Activated CD8-positive, alpha-beta memory T cell treated with anti-CD3 and anti-CD28 coated beads, Interleukin-2, amount 50 U/mL, for 24 hours (primary cell): ENCODE data around the gene KIF19.
"Not testable (repeated sequence)": the region's sequence is repeated elsewhere in the genome, so short reads cannot be mapped to it uniquely, and the experiment has no call there.

Experiments
- DNase-seq: peaks from one replicate; pipeline ENCODE4 v3.0.0-alpha.2; 2020; ENCODE audit errors: extremely low read depth

Gene KIF19

DNA sequence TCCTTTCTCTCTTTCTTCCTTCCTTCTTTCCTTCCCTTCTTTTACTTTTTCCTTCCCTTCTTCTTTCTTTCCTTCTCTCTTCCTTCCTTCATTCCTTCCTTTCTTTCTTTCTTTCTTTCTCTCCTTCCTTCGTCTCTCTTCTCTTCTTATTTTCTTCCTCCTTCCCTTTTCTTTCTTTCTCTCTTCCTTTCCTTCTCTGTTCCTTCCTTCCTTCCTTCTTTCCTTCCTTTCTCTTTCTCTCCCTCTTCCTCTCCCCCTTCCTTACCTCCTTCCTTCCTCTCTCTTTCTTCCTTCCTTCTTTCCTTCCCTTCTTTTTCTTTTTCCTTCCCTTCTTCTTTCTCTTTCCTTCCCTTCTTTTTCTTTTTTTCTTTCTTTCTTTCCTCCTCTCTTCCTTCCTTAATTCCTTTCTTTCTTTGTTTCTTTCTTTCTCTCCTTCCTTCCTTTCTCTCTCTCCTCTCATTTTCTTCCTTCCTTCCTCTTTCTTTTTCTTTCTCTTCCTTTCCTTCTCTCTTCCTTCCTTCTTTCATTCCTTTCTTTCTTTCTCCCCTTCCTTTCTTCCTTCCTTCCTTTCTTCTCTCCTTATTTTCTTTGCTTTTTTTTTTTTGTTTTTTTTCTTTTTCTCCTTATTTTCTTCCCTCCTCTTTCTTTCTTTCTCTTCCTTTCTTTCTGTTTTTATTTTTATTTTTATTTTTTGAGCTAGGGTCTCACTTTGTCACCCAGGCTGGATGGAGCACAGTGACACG lies 64.1 kb downstream of the KIF19 start:
- DNase-seq, result no peak

DNA sequence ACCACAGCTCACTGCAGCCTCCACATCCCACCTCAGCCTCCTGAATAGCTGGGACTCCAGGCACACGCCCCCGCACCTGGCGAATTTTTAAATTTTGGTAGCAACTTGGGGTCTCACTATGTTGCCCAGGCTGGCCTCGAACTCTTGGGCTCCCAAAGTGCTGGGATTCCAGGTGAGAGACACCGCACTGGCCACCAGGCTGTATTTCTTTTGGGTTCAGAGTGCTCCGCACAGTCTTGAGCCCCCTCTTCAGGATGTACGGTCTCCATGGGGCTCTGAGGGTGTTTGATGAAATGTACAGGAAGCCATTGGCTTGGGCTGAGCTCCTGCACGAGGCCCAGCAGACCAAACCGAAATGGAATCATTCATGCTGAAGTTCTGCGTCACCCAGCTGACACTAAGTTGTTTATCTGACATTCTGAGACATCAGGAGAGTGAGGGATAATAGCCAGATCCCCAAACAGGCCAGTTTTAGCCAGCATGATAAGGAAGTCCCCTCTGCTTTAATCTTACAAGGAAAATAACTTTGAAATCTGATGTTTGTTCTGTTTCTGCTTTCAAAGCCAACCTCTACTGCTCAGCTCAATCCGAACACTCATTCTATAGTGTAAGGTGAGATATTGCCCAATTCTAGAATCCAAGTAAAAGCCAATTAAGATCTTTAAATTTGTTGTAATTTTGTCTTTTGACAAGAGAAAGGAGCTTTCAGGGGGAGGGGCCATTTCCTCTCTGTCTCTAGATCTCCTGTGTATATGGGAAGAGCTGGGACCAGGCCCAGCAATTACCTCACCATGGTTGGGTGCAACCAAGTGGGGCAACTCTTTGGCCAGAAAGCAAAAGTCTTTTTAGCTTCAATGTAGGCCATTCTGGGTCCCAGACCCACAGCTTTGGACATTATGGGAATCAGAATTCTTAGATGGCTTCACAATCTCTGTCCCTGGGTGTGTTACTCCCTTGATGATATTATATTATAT lies 64.9 kb downstream of the KIF19 start:
- DNase-seq, result no peak

DNA sequence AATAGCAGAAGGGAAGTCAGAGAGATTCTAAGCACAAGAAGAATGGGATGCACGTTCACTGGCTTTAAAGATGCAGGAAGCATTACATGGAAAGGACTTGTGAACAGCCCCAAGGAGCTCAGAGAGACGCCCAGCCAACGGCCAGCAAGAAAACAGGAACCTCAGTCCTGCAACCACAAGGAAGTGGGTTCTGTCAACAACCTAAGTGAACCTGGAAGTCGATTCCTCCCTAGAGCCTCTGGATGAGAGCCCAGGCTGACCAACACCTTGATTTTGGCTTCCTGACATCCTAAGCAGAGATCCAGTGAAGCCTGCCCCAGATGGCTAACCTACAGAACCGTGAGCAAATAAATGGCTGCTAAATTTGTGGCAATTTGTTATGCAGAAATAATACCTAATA lies 65.7 kb downstream of the KIF19 start:
- DNase-seq, result no peak

DNA sequence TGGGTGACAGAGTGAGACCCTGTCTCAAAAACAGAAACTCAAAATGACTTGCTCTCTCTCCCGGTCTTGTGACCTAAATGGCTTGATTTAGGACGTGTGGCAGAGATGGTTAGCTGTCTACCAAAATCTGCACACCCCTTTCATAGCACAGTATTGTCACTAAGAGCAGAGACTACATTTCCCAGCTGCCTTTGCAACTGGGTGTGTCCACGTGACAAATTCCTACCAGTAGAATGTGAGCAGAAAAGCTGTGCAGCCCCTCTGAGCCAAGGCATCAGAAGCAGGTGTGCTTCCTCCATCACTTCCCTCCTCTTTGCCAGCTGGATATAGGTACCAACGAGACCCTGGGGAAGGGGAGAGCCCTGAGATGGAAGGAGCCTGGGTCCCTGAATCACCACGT lies 66.8 kb downstream of the KIF19 start:
- no peak for DNase-seq

DNA sequence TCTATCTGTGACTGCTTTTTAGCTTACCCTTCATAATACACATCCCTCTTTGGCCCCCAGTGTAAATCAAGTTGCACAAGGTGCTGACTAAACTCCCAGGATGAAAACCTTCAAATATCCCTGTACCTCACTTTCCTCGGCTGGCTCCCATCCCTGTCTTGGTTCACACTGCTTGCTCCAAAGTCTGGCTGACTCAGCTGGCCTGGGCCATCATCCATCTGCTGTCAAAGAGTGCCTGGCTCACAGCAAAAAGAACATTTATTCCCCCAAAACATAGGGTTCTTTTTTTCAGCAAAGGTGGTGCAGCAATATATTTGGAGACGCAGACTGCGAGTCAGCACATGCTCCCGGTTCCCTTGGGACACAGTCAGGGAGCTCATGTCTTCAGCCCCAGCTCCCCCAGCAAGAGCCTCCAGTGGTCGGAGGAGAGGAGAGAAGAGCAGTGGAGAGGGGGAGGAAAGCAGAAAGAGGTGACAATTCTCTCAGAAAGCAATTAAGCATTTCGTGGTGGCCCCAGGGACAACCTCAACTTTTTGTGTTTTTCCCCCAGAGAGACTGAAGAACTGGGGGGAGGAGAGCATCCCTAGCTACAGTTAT lies 67.4 kb downstream of the KIF19 start:
- no peak for DNase-seq

DNA sequence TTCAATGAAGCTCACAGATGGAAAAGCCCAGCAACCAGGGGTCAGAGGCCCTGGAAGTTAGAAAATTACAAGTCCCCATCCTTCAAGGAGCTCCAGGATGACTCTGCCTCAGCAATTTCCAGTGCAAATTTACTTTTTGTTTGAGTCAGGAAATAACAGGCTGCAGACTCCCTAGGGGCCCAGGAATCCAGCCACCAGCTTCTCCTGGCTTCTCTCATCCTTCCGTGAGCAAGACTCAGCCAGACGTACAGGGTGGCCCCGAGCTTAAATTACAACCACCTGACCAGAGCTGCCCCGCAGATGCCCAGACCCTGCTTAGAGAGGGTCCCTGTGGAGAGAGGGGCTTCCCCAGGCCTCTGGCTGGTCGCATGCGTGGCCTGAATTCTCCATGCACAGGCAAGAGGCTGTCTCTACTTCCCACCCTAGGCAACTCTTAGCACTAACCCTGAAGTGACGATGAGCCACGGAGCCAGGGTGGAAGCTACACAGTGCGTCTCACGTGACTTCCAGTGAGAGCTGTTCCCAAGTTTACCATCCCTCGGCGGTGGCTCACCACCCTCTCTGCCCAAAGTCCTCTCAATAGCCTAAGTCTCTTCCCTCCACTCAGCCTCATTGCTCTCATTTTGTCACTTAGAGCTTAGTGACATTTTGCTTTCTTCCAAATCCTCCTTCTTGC lies 68.4 kb downstream of the KIF19 start:
- no peak for DNase-seq

DNA sequence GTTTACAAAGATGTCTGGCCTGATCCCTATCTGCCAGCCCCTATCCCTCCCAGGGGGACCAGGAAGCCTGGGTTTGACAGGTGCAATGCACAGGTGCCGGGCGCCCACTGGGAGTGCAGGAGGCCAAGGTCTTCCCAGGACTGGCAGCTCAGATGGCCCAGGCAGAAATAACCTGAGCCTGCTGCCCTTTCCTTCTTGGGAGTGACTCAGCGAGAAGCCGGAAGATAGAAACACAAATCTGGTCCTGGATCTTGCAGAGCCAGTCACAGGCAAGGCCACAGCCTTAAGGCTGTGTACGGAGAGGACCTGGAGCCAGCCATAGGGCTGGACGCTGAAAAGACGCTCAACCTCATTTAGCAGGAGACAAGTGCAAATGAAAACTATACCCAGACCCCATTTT lies 69.0 kb downstream of the KIF19 start:
- DNase-seq, result no peak

DNA sequence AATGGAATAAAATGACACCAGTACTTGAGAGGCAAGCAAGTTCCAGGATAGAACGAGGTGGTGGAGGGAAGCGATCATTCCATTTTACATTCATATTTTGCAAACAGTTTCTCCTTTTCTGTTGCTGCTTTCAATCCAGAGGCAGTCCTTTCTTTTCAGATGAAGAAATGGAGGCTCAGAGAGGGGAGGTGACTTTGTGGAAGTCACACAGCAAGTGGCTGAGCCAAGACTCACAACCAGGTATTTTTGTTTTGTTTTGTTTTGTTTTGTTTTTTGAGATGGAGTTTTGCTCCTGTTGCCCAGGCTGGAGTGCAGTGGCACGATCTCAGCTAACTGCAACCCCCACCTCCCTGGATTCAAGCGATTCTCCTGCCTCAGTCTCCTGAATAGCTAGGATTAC lies 70.5 kb downstream of the KIF19 start:
- no peak for DNase-seq

DNA sequence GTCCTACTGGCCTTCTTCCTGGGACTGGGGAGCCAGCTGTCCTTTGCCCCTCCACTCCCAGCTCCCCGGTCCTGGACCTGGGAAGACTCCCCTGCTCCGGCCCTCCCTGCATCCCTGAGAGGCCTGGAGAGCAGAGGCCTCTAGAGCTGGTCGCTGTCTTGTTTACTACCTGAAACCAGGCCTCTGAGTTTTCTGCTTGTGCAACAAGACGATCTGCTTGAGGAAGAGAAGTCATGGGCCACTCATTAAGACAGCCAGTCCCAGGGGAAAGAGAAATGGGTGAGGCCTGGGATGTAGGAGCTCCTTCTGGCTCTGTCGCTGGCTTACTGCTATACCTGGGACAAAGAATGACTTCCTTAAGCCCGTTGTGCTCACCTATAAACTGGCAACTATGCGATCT lies 76.0 kb downstream of the KIF19 start:
- DNase-seq, result no peak

DNA sequence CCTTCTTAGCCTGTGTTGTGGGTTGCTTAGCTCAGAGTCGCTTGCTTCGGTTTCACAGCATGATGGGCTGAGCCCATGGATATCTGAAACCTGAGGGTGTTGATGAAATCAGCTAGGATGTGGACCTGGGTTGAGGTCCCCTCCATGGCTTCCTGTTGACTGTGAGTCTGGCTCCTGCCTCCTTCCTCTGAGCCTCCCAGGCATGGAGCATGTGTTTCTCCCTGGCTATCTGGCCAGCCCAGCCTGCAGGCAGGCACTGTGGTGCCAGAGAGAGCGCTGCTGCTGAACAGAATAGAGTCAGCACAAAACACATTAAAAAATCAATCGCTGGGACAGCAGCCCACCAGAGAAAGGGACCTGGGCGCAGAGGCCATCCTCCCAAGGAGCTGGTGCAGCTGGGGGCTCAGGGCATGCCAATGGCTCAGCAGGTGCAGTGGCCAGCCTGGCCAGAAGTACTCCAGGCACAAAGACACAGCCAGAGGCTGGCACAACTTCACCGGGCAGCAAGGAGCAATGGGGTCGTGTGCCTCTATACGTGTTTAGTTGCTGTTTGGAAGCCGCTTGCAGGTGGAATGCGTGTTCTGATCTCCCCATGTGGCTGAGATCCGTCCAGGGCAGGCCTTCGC lies 77.6 kb downstream of the KIF19 start:
- no peak for DNase-seq

DNA sequence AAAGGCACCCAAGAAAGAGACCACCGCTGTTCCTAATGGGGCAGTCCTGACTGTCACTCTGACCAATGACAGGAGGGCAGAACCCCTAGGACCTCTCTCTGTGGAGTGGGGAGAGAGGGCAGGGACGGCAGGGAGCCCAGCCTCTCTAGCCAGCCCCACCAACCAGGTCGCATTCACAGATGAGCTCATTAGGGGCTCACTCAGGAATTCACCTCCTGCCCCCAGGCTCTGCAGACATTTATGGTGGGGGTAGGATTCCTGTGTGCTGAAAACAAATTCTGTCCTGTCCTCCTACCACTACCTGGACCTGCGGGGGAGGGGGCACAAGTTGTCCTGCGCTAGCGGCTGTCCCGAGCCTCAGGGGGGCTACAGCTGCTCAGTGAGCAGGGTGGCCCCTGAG lies 78.2 kb downstream of the KIF19 start:
- DNase-seq, result no peak

DNA sequence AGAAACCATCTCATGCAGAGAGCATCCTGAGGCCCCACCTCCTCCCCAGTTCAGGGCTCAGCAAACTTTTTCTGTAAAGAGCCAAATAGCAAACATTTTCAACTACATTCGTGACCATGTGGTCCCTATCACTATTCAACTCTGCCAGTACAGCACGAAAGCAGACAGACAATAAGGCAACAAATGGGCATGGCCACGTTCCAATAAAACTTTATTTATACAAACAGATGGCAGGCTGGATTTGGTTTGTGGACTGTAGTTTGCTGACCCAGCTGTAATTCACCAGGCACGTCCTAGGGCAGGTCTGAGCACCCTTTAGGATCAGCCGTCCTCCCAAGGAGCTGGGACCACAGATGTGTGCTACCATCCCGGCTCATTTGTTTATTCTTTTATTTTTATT lies 78.8 kb downstream of the KIF19 start:
- no peak for DNase-seq

DNA sequence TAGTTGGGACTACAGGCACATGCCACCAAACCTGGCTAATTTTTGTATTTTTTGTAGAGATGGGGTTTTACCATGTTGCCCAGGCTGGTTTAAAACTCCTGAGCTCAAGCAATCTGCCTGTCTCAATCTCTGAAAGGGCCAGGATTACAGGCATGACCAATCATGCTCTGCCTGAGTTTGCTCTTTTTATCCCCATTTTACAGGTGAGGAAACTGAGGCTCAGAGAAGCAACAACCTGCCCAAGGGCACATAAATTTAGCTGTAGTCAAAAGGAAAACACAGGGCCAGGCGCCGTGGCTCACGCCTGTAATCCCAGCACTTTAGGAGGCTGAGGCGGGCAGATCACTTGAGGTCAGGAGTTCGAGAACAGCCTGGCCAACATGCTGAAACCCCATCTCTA lies 79.3 kb downstream of the KIF19 start:
- not testable (repeated sequence) for DNase-seq
